ENCODE results near the gene EHD3.

Gene EHD3

GRCh38 chr2:31296641-31297287 is 62.8 kb downstream of the EHD3 start:
- DNase-seq, result no peak

- no peak for DNase-seq
Observed at GRCh38 chr2:31297751-31298150, 63.8 kb downstream of the EHD3 start.

- DNase-seq, result no peak
Observed at GRCh38 chr2:31299547-31299946, 65.6 kb downstream of the EHD3 start.

GRCh38 chr2:31300309-31300708 is 66.4 kb downstream of the EHD3 start:
- no peak for DNase-seq

- DNase-seq, result no peak
Observed at GRCh38 chr2:31302940-31303563, 69.1 kb downstream of the EHD3 start.

GRCh38 chr2:31304816-31305215 is 70.9 kb downstream of the EHD3 start:
- no peak for DNase-seq

- no peak for DNase-seq
Observed at GRCh38 chr2:31312898-31313297, 78.9 kb downstream of the EHD3 start.

GRCh38 chr2:31314761-31315160 is 80.8 kb downstream of the EHD3 start:
- no peak for DNase-seq

- no peak for DNase-seq
Observed at GRCh38 chr2:31317396-31317795, 83.4 kb downstream of the EHD3 start.

GRCh38 chr2:31318361-31319336 is 84.7 kb downstream of the EHD3 start:
- peak; percentile 94 for DNase-seq

Measured in GF-D8 (cell line).